Ovary (tissue), 3 donors: Measurements from ENCODE around the gene CFAP65.

Source experiments
- POLR2A ChIP-seq: fragments of 450-650 bp; IDR thresholded peaks from one replicate; pipeline ENCODE4 v1.6.1; 2017; ENCODE audit warnings: antibody characterized with exemption, mild to moderate bottlenecking, moderate library complexity
- TF ChIP-seq, protein P1 (sequence below), 3 donors: fragments of 450-650 bp in 2 of 3; fragments of 200-600 bp in 1 of 3; IDR thresholded peaks; one replicate each; pipeline versions ENCODE4 v1.5.1 to v1.8.0; 2016 to 2022; ENCODE audit warnings: antibody characterized with exemption in 3 of 3, mild to moderate bottlenecking in 1 of 3
- donor health status: DM: no; HTN: no; CAD: no.

DNA sequence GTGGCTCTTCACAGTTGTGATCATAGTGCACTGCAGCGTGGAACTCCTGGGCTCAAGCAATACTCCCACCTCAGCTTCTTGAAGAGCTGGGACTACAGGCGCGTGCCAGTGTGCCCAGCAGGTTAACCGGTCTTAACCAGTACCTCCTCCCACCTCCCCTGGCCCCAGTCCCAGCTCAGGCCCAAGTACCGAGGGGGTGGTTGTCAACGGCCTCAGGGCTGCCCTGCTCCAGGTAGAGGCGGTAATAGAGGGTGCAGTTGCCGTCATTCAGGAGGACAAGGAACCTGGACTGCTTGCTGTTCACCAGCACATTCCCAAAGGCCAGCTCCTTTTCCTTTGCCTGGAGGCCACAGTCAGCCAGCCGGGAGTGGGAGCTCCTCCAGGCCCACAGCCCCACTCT, 19.7 kb downstream of the CFAP65 start:
- TF ChIP-seq, protein P1, sequence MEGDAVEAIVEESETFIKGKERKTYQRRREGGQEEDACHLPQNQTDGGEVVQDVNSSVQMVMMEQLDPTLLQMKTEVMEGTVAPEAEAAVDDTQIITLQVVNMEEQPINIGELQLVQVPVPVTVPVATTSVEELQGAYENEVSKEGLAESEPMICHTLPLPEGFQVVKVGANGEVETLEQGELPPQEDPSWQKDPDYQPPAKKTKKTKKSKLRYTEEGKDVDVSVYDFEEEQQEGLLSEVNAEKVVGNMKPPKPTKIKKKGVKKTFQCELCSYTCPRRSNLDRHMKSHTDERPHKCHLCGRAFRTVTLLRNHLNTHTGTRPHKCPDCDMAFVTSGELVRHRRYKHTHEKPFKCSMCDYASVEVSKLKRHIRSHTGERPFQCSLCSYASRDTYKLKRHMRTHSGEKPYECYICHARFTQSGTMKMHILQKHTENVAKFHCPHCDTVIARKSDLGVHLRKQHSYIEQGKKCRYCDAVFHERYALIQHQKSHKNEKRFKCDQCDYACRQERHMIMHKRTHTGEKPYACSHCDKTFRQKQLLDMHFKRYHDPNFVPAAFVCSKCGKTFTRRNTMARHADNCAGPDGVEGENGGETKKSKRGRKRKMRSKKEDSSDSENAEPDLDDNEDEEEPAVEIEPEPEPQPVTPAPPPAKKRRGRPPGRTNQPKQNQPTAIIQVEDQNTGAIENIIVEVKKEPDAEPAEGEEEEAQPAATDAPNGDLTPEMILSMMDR (IDR thresholded peaks at IDR 0.05): no peak
- no peak for TF ChIP-seq POLR2A
